Heart left ventricle (tissue), 13 donors: ENCODE results near the gene RFX3.

Experiments used
- CTCF ChIP-seq, 12 donors: fragments of 200-600 bp; sonication (generic) in 4 of 12; IDR thresholded peaks; one replicate each; pipeline versions ENCODE4 v1.5.0 to v1.8.0; 2018 to 2022; ENCODE audit warnings: antibody characterized with exemption in 12 of 12, mild to moderate bottlenecking in 5 of 12
- POLR2A ChIP-seq, 2 donors: fragments of 450-650 bp; IDR thresholded peaks; one replicate each; pipeline ENCODE4 v1.6.1; 2017; ENCODE audit warnings: antibody characterized with exemption in 2 of 2, mild to moderate bottlenecking in 2 of 2, moderate library complexity in 2 of 2
- donor health status: ischemic (EF 13 %, LVEDD 7.1; RV severe dilation, severe dysfunction).
- donor health status: DM: no; HTN: yes; CAD: no.
- donor health status: DM: no; HTN: no; CAD: no.
- donor health status: ischemic (EF 25% LVEDD 6.9; RV normal size, moderate dysfunction).
- donor health status: ischemic (EF 25% LVEDD 5.7; RV mildly dilated, moderate dysfunction).
- donor health status: ischemic (EF 35%, LVEDD 5.7; RV mildly dilated, moderate dysfunction).
- donor health status: nonischemic (EF 11% LVEDD 7.7; RV severe dilation, severe dysfunction).
- donor health status: DM: yes; HTN: yes; CAD: no.
- donor health status: PGD.
- donor health status: ischemic (EF 29% LVEDD 5.4; RV normal size, mild dysfunction).
- donor health status: nonischemic (EF 23%, LVEDD 6.1; RV moderate dilation, normal function).

GRCh38 chr9:3500044-3500443 is 25.8 kb downstream of the RFX3 start:
- TF ChIP-seq CTCF (IDR thresholded peaks at IDR 0.05) (no peak), POLR2A (IDR thresholded peaks at IDR 0.05) (no peak)
